ENCODE measurements around the gene FLT4.
A peak's percentile ranks its signal among the peaks of the same experiment; 100 is the strongest.

The FLT4 gene

GRCh38 chr5:180625125-180625790, 24.1 kb downstream of the FLT4 start:
- DNase-seq: no peak

- no peak for DNase-seq
These were observed 24.8 kb downstream of the FLT4 start for GRCh38 chr5:180624587-180624986.

- DNase-seq: no peak
These were observed 25.6 kb downstream of the FLT4 start for GRCh38 chr5:180623844-180624243.

GRCh38 chr5:180623411-180623834, 26.0 kb downstream of the FLT4 start:
- DNase-seq: no peak

- DNase-seq: no peak
These were observed 26.5 kb downstream of the FLT4 start for GRCh38 chr5:180622910-180623309.

GRCh38 chr5:180621311-180621710, 28.1 kb downstream of the FLT4 start:
- DNase-seq: no peak

GRCh38 chr5:180620014-180620413, 29.4 kb downstream of the FLT4 start:
- DNase-seq: no peak

- DNase-seq: no peak
These were observed 29.9 kb downstream of the FLT4 start for GRCh38 chr5:180619563-180619915.

GRCh38 chr5:180618829-180619562, 30.4 kb downstream of the FLT4 start:
- DNase-seq: peak; percentile 34

- DNase-seq: no peak
These were observed 30.9 kb downstream of the FLT4 start for GRCh38 chr5:180618487-180618828.

GRCh38 chr5:180613814-180614188, 35.6 kb downstream of the FLT4 start:
- DNase-seq: no peak

- no peak for DNase-seq
These were observed 36.1 kb downstream of the FLT4 start for GRCh38 chr5:180613188-180613813.

GRCh38 chr5:180612683-180613082, 36.7 kb downstream of the FLT4 start:
- no peak for DNase-seq

- no peak for DNase-seq
These were observed 38.1 kb downstream of the FLT4 start for GRCh38 chr5:180611140-180611850.

- DNase-seq: no peak
These were observed 39.4 kb downstream of the FLT4 start for GRCh38 chr5:180609817-180610550.

GRCh38 chr5:180609386-180609785, 40.0 kb downstream of the FLT4 start:
- no peak for DNase-seq

GRCh38 chr5:180608572-180609310, 40.7 kb downstream of the FLT4 start:
- DNase-seq: no peak

- no peak for DNase-seq
These were observed 41.4 kb downstream of the FLT4 start for GRCh38 chr5:180607861-180608571.

GRCh38 chr5:180606215-180606785, 43.1 kb downstream of the FLT4 start:
- no peak for DNase-seq

- DNase-seq: no peak
These were observed 43.7 kb downstream of the FLT4 start for GRCh38 chr5:180605554-180606214.

- no peak for DNase-seq
These were observed 45.1 kb downstream of the FLT4 start for GRCh38 chr5:180604271-180604670.

Measured in NCI-H2171 treated with DMSO at 0.1 percent for 48 hours (cell line).